ENCODE measurements around the gene SPAG16.

- no peak for TF ChIP-seq POLR2A (IDR thresholded peaks at IDR 0.05; ENCODE audit: low read length)
- TF ChIP-seq CTCF (IDR thresholded peaks at IDR 0.05) = no peak
- no peak for TF ChIP-seq ZC3H11A (IDR thresholded peaks at IDR 0.05)
- TF ChIP-seq ELK1 (IDR thresholded peaks at IDR 0.05; ENCODE audit: low read depth, low read length) = no peak
- no peak for TF ChIP-seq EHMT2 (IDR thresholded peaks at IDR 0.05; ENCODE audit: low read depth)
- TF ChIP-seq MAZ (IDR thresholded peaks at IDR 0.05; ENCODE audit: borderline replicate concordance, low read depth, low read length) = no peak
- no peak for TF ChIP-seq USF2 (IDR thresholded peaks at IDR 0.05)
- TF ChIP-seq EP300 (IDR thresholded peaks at IDR 0.05) = no peak
- no peak for TF ChIP-seq RCOR1 (IDR thresholded peaks at IDR 0.05; ENCODE audit: low read depth, low read length)
- no peak for TF ChIP-seq SMC3 (IDR thresholded peaks at IDR 0.05)
- TF ChIP-seq MAFK (IDR thresholded peaks at IDR 0.05; ENCODE audit: partially characterized antibody) = no peak
- no peak for TF ChIP-seq KDM5A (IDR thresholded peaks at IDR 0.05)
Observed at GRCh38 chr2:214255046-214255445, 970.8 kb downstream of the SPAG16 start.

Data from A549 (cell line).